Sigmoid colon (tissue), 7 donors: ENCODE measurements around the gene TPGS1. TPM values are rescaled to one million over a fixed set of nuclear protein-coding genes. Genes with fewer than 3 reads are reported as not detected.

ENCODE experiments used
- DNase-seq: peaks from one replicate; pipeline ENCODE4 v3.0.0-alpha.2; 2019
- H3K27ac ChIP-seq, 4 donors: fragments of 200-600 bp; sonication (generic); one replicate each; pipeline ENCODE4 v1.5.1; 2016 to 2019; ENCODE audit warnings: mild to moderate bottlenecking in 1 of 4
- H3K27me3 ChIP-seq, 3 donors: fragments of 200-600 bp; sonication (generic); one replicate each; pipeline ENCODE4 v1.5.1; 2019; ENCODE audit warnings: mild to moderate bottlenecking in 1 of 3
- H3K36me3 ChIP-seq, 4 donors: fragments of 200-600 bp; sonication (generic); one replicate each; pipeline ENCODE4 v1.5.1; 2016 to 2019
- H3K4me1 ChIP-seq, 4 donors: fragments of 200-600 bp; sonication (generic); one replicate each; pipeline ENCODE4 v1.5.1; 2017 to 2019
- H3K4me3 ChIP-seq, 4 donors: fragments of 200-600 bp; sonication (generic); one replicate each; pipeline ENCODE4 v1.5.1; 2017 to 2019; ENCODE audit warnings: mild to moderate bottlenecking in 2 of 4, moderate library complexity in 1 of 4
- H3K9me3 ChIP-seq, 4 donors: fragments of 200-600 bp in 3 of 4; sonication (generic) in 3 of 4; one replicate each; pipeline versions ENCODE4 v1.5.1 to v1.6.1; 2013 to 2019
- EP300 ChIP-seq, 4 donors: sonication (generic); formaldehyde crosslinking; IDR thresholded peaks; one replicate each; pipeline ENCODE4 v1.6.1; 2017; ENCODE audit warnings: antibody characterized with exemption in 4 of 4
- POLR2A ChIP-seq, 2 donors: fragments of 450-650 bp; IDR thresholded peaks; one replicate each; pipeline ENCODE4 v1.6.1; 2016; ENCODE audit warnings: antibody characterized with exemption in 2 of 2, mild to moderate bottlenecking in 2 of 2, moderate library complexity in 2 of 2
- POLR2AphosphoS5 ChIP-seq, 4 donors: sonication (generic); formaldehyde crosslinking; IDR thresholded peaks; one replicate each; pipeline ENCODE4 v1.6.1; 2017; ENCODE audit warnings: antibody characterized with exemption in 4 of 4
- WGBS, 2 donors: extraction: QIAGEN DNeasy Blood & Tissue Kit; methylation state at CpG; one replicate each; pipeline ENCODE4 v1.1.7; 2013; 5-methylcytosine and 5-hydroxymethylcytosine counted together
- intact Hi-C: fragments of 100-400 bp; cut with DNase I; formaldehyde crosslinking; loops from one replicate; pipeline ENCODE4 v1.15.1; 2023
- polyA plus RNA-seq, 3 donors: library from polyadenylated mRNA; stranded (reverse); fragments of 200-250 nt; gene quantifications; one replicate each; pipeline ENCODE4 v1.2.3, GENCODE V29; 2013
- total RNA-seq, 4 donors: library from RNA; depleted of rRNA; stranded (reverse); fragments of >200 nt; gene quantifications; one replicate each; pipeline ENCODE4 v1.1.0, GENCODE V29; 2016
- TF ChIP-seq, protein P1 (sequence below), 4 experiments: fragments of 450-650 bp in 3 of 4; fragments of 200-600 bp in 1 of 4; IDR thresholded peaks; one replicate each; pipeline ENCODE4 v1.5.1; 2016 to 2019; ENCODE audit warnings: antibody characterized with exemption in 4 of 4, mild to moderate bottlenecking in 3 of 4, moderate library complexity in 2 of 4
- donor health status: healthy with polysubstance abuse.
- donor health status: Bipolar disorder and iron deficiency.
- donor health status: healthy.

TPGS1 gene
- total and polyA plus RNA-seq, 7 donors: 14.3 to 78.8 (median 36.3) TPM

- Histone ChIP-seq H3K4me3 (no peak overlapping the region), H3K9me3 (no peaks in the 10 kb centered on the region), H3K27me3 (peaks cover 0 to 2% (median 0%) of the 10 kb centered on the region in 3 donors), H3K4me1 (peaks cover 0 to 17% (median 11%) of the 10 kb centered on the region in 4 donors), H3K36me3 (peaks cover 32 to 46% (median 37%) of the 10 kb centered on the region in 4 donors), H3K27ac (no peak overlapping the region)
- TF ChIP-seq EP300 (IDR thresholded peaks at IDR 0.05) (no peak), POLR2A (IDR thresholded peaks at IDR 0.05) (no peak), POLR2AphosphoS5 (IDR thresholded peaks at IDR 0.05) (no peak)
- TF ChIP-seq, protein P1, sequence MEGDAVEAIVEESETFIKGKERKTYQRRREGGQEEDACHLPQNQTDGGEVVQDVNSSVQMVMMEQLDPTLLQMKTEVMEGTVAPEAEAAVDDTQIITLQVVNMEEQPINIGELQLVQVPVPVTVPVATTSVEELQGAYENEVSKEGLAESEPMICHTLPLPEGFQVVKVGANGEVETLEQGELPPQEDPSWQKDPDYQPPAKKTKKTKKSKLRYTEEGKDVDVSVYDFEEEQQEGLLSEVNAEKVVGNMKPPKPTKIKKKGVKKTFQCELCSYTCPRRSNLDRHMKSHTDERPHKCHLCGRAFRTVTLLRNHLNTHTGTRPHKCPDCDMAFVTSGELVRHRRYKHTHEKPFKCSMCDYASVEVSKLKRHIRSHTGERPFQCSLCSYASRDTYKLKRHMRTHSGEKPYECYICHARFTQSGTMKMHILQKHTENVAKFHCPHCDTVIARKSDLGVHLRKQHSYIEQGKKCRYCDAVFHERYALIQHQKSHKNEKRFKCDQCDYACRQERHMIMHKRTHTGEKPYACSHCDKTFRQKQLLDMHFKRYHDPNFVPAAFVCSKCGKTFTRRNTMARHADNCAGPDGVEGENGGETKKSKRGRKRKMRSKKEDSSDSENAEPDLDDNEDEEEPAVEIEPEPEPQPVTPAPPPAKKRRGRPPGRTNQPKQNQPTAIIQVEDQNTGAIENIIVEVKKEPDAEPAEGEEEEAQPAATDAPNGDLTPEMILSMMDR (IDR thresholded peaks at IDR 0.05): no peak
- 93 to 94% methylated on average over 34 of the region's 34 CpGs for WGBS, 2 donors
- no peak for DNase-seq
- intact Hi-C loops: no loop called here
These were observed 35.0 kb downstream of the TPGS1 start for GRCh38 chr19:542173-542866.

DNA sequence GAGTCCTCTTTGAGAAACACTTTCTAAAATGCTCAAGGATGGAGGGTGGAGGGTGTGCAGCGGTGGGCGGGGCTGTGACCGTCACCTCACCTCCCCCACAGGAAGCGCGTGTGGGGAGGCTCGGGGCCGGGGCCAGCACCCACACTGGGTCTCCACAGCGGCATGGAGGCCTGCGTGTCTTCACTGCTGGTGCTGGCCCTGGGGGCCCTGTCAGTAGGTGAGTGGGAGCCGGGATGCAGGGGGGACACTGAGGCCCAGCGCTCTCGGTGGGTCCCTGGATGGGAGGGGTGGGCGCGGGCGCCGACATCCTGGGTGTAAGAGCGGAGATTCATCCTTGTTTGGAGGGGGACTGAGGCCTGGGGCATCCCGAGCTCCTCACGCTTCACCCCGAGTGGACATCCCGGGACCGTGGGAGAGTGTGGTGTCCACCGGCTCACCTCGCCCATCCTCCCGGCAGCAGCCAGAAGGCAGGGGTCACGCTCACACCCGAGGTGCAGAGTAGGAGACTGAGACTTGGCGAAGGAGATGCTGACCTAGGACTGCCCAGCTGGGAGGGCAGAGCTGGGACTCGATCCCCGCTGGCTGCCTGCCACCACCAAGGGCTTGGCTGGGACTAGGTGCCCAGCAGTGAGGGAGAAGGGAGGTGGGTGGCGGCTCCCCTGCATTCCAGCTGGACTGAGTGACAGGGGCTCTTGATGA is 36.8 kb downstream of the TPGS1 start, which contains the start of gene GZMM:
Gene GZMM, plus strand, starts transcription at position 144 of the 699 bp plus-strand sequence. Its CDS starts 19 bp downstream, at position 163.
- no peak within 1 kb of the TSS for H3K4me3 ChIP-seq
- intact Hi-C loops: no loop called here
- peaks cover 0 to 11% (median 9%) of the 10 kb centered on the region in 4 donors for H3K4me1 ChIP-seq

GRCh38 chr19:547117-547516 is 39.8 kb downstream of the TPGS1 start:
- Histone ChIP-seq H3K9me3 (no peaks in the 10 kb centered on the region), H3K4me3 (no peak overlapping the region), H3K4me1 (peaks cover 0 to 13% (median 12%) of the 10 kb centered on the region in 4 donors), H3K27me3 (peaks cover 0 to 9% (median 0%) of the 10 kb centered on the region in 3 donors), H3K27ac (no peak overlapping the region), H3K36me3 (peaks cover 5 to 10% (median 8%) of the 10 kb centered on the region in 4 donors)
- WGBS, 2 donors: 90 to 93% methylated on average over 15 of the region's 15 CpGs
- intact Hi-C loops: no loop called here
- no peak for DNase-seq
- TF ChIP-seq POLR2AphosphoS5 (IDR thresholded peaks at IDR 0.05) (no peak), POLR2A (IDR thresholded peaks at IDR 0.05) (no peak), EP300 (IDR thresholded peaks at IDR 0.05) (no peak)
- TF ChIP-seq, protein P1 (IDR thresholded peaks at IDR 0.05): no peak

More for the DNA sequence above, 36.8 kb downstream of the TPGS1 start, which contains the start of gene GZMM:
- H3K36me3 ChIP-seq: peaks cover 20 to 30% (median 25%) of the 10 kb centered on the region in 4 donors
- TF ChIP-seq POLR2A (IDR thresholded peaks at IDR 0.05): no peak
- TF ChIP-seq POLR2AphosphoS5 (IDR thresholded peaks at IDR 0.05): peak in 1 of 4 donors; percentile 13
- TF ChIP-seq EP300 (IDR thresholded peaks at IDR 0.05): no peak
- H3K27ac ChIP-seq: no peak within 1 kb of the TSS
- 46 to 58% methylated on average over 31 of the region's 31 CpGs for WGBS, 2 donors
- H3K27me3 ChIP-seq: peaks cover 0 to 4% (median 0%) of the 10 kb centered on the region in 3 donors
- no peak for DNase-seq
- no peaks in the 10 kb centered on the region for H3K9me3 ChIP-seq

- H3K9me3 ChIP-seq: no peaks in the 10 kb centered on the region
- intact Hi-C loops: no loop called here
- peaks cover 0 to 13% (median 12%) of the 10 kb centered on the region in 4 donors for H3K4me1 ChIP-seq
- H3K36me3 ChIP-seq: peaks cover 0 to under 1% (median 0%) of the 10 kb centered on the region in 4 donors
- whole genome bisulfite sequencing, 2 donors: 74 to 86% methylated on average over 26 of the region's 26 CpGs
- TF ChIP-seq POLR2AphosphoS5 (IDR thresholded peaks at IDR 0.05) (no peak), POLR2A (IDR thresholded peaks at IDR 0.05) (no peak), EP300 (IDR thresholded peaks at IDR 0.05) (no peak)
- TF ChIP-seq, protein P1 (IDR thresholded peaks at IDR 0.05): no peak
- peaks cover 0 to 9% (median 0%) of the 10 kb centered on the region in 3 donors for H3K27me3 ChIP-seq
- no peak overlapping the region for H3K4me3 ChIP-seq
- DNase-seq: no peak
- no peak overlapping the region for H3K27ac ChIP-seq
These were observed 40.8 kb downstream of the TPGS1 start for GRCh38 chr19:547836-548720.
